ENCODE results near the gene RAB24. TPM values are rescaled to one million over a fixed set of nuclear protein-coding genes. Genes with fewer than 3 reads are reported as not detected.

Gene RAB24
- polyA plus RNA-seq, 2 of the 4 experiments (the other 2 are of a cell fraction) = 31.2 to 33.7 TPM

- Histone ChIP-seq H3K4me2 (peak overlapping the region; percentile 99; the same call in 2 of the 3 replicates), H3K27ac (no peak overlapping the region), H3K4me3 (no peak overlapping the region), H3K4me1 (peaks cover 19% of the 10 kb centered on the region; the same call in 2 of the 3 replicates), H3K9me3 (no peaks in the 10 kb centered on the region)
- DNase-seq (ENCODE audit: low read depth in 1 of 2, low spot score in 1 of 2) (no peak), FAIRE-seq (no peak), ATAC-seq (no peak)
- WGBS (ENCODE audit: missing lambda C conversion rate) = 97% methylated on average over 15 of the region's 15 CpGs
- POLR2A ChIA-PET = no interaction called here
- CTCF ChIA-PET = interaction anchor here (1.0 to 3.5 kb wide), 7 partner anchors 10 to 200 kb away, joined by 3 to 18 read pairs (median 4); no protein-coding TSS in a partner anchor
- TF ChIP-seq RAD21 (conservative IDR thresholded peaks at IDR 0.05 in 1 of 2, IDR thresholded peaks at IDR 0.05 in 1 of 2) = no peak
- TF ChIP-seq, protein P1, sequence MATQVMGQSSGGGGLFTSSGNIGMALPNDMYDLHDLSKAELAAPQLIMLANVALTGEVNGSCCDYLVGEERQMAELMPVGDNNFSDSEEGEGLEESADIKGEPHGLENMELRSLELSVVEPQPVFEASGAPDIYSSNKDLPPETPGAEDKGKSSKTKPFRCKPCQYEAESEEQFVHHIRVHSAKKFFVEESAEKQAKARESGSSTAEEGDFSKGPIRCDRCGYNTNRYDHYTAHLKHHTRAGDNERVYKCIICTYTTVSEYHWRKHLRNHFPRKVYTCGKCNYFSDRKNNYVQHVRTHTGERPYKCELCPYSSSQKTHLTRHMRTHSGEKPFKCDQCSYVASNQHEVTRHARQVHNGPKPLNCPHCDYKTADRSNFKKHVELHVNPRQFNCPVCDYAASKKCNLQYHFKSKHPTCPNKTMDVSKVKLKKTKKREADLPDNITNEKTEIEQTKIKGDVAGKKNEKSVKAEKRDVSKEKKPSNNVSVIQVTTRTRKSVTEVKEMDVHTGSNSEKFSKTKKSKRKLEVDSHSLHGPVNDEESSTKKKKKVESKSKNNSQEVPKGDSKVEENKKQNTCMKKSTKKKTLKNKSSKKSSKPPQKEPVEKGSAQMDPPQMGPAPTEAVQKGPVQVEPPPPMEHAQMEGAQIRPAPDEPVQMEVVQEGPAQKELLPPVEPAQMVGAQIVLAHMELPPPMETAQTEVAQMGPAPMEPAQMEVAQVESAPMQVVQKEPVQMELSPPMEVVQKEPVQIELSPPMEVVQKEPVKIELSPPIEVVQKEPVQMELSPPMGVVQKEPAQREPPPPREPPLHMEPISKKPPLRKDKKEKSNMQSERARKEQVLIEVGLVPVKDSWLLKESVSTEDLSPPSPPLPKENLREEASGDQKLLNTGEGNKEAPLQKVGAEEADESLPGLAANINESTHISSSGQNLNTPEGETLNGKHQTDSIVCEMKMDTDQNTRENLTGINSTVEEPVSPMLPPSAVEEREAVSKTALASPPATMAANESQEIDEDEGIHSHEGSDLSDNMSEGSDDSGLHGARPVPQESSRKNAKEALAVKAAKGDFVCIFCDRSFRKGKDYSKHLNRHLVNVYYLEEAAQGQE (IDR thresholded peaks at IDR 0.05) = no peak
- no peak for TF ChIP-seq FOXS1 (CRISPR knock-in tag; IDR thresholded peaks at IDR 0.05)
- TF ChIP-seq MAZ (IDR thresholded peaks at IDR 0.05; ENCODE audit: borderline replicate concordance, low read depth, low read length) = no peak
- TF ChIP-seq KDM5A (IDR thresholded peaks at IDR 0.05) = no peak
- no peak for TF ChIP-seq HEYL (CRISPR knock-in tag; IDR thresholded peaks at IDR 0.05)
- TF ChIP-seq, protein P2, sequence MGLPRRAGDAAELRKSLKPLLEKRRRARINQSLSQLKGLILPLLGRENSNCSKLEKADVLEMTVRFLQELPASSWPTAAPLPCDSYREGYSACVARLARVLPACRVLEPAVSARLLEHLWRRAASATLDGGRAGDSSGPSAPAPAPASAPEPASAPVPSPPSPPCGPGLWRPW (IDR thresholded peaks at IDR 0.05) = no peak
- no peak for TF ChIP-seq HOXB5 (CRISPR knock-in tag; IDR thresholded peaks at IDR 0.05)
- TF ChIP-seq, protein P3, sequence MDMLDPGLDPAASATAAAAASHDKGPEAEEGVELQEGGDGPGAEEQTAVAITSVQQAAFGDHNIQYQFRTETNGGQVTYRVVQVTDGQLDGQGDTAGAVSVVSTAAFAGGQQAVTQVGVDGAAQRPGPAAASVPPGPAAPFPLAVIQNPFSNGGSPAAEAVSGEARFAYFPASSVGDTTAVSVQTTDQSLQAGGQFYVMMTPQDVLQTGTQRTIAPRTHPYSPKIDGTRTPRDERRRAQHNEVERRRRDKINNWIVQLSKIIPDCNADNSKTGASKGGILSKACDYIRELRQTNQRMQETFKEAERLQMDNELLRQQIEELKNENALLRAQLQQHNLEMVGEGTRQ (IDR thresholded peaks at IDR 0.05) = no peak
- TF ChIP-seq PBX3 (IDR thresholded peaks at IDR 0.05) = no peak
- no peak for TF ChIP-seq POLR2A (IDR thresholded peaks at IDR 0.05; ENCODE audit: low read length)
- TF ChIP-seq, protein P4, sequence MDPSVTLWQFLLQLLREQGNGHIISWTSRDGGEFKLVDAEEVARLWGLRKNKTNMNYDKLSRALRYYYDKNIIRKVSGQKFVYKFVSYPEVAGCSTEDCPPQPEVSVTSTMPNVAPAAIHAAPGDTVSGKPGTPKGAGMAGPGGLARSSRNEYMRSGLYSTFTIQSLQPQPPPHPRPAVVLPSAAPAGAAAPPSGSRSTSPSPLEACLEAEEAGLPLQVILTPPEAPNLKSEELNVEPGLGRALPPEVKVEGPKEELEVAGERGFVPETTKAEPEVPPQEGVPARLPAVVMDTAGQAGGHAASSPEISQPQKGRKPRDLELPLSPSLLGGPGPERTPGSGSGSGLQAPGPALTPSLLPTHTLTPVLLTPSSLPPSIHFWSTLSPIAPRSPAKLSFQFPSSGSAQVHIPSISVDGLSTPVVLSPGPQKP (IDR thresholded peaks at IDR 0.05; ENCODE audit: low read depth, low read length) = no peak
- TF ChIP-seq, protein P5, sequence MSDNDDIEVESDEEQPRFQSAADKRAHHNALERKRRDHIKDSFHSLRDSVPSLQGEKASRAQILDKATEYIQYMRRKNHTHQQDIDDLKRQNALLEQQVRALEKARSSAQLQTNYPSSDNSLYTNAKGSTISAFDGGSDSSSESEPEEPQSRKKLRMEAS (IDR thresholded peaks at IDR 0.05) = no peak
- no peak for TF ChIP-seq EHF (CRISPR knock-in tag; IDR thresholded peaks at IDR 0.05)
Observed at GRCh38 chr5:177313561-177314259, 10.2 kb upstream of the RAB24 start.

- peak in 1 of 2 experiments; percentile 65 for DNase-seq (ENCODE audit: low read depth in 1 of 2, low spot score in 1 of 2)
- CTCF ChIA-PET = interaction anchor here (0.9 to 3.5 kb wide), 8 partner anchors 11 to 199 kb away, joined by 3 to 18 read pairs (median 5); partner anchors contain the start of gene LMAN2
- Histone ChIP-seq H3K4me3 (peak overlapping the region; percentile 66), H3K4me2 (peak overlapping the region; percentile 99), H3K27ac (peak overlapping the region; percentile 80 to 93), H3K4me1 (peaks cover 19% of the 10 kb centered on the region; the same call in 2 of the 3 replicates), H3K9me3 (no peaks in the 10 kb centered on the region)
- 2% methylated on average over 14 of the region's 19 CpGs for WGBS (ENCODE audit: missing lambda C conversion rate)
- TF ChIP-seq FOXS1 (CRISPR knock-in tag; IDR thresholded peaks at IDR 0.05) (no peak), POLR2A (IDR thresholded peaks at IDR 0.05; ENCODE audit: low read length) (no peak), NPAS2 (CRISPR knock-in tag; IDR thresholded peaks at IDR 0.05; ENCODE audit: borderline replicate concordance) (no peak), MAFK (IDR thresholded peaks at IDR 0.05; ENCODE audit: partially characterized antibody) (no peak)
- TF ChIP-seq, protein P6, sequence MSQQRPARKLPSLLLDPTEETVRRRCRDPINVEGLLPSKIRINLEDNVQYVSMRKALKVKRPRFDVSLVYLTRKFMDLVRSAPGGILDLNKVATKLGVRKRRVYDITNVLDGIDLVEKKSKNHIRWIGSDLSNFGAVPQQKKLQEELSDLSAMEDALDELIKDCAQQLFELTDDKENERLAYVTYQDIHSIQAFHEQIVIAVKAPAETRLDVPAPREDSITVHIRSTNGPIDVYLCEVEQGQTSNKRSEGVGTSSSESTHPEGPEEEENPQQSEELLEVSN (IDR thresholded peaks at IDR 0.05; ENCODE audit: borderline replicate concordance, low read depth) = no peak
- TF ChIP-seq, protein P2 (IDR thresholded peaks at IDR 0.05) = no peak
- TF ChIP-seq, protein P1 (IDR thresholded peaks at IDR 0.05) = no peak
- POLR2A ChIA-PET = no interaction called here
- no peak for FAIRE-seq
- ATAC-seq = peak; percentile 14; a peak in 5 of 6 replicates
Observed at GRCh38 chr5:177312649-177313181, 9.2 kb upstream of the RAB24 start.
